DOHH2 (cell line): Measurements from ENCODE around the gene DNAH10.

ENCODE experiments used
- CTCF ChIP-seq: fragments of 200-600 bp; sonication (generic); IDR thresholded peaks from one replicate; pipeline ENCODE4 v1.5.1; 2014; ENCODE audit warnings: antibody characterized with exemption, mild to moderate bottlenecking, low read depth, low read length; ENCODE audit not compliant: poor library complexity, severe bottlenecking
- EZH2phosphoT487 ChIP-seq: fragments of 200-600 bp; sonication (generic); IDR thresholded peaks from 2 replicates; pipeline ENCODE4 v1.6.1; 2017; ENCODE audit warnings: borderline replicate concordance, mild to moderate bottlenecking, antibody characterized with exemption, low read length, moderate library complexity, mixed read lengths

GRCh38 chr12:123828120-123828519, 66.0 kb downstream of the DNAH10 start:
- TF ChIP-seq CTCF, result no peak
- TF ChIP-seq EZH2phosphoT487, result no peak
